Breast epithelium (tissue), 4 donors: Measurements from ENCODE around the gene SLTM. TPM values are rescaled to one million over a fixed set of nuclear protein-coding genes. Genes with fewer than 3 reads are reported as not detected.
"Not testable (repeated sequence)": the region's sequence is repeated elsewhere in the genome, so short reads cannot be mapped to it uniquely, and the experiment has no call there.

Experiments used
- DNase-seq, 2 donors: peaks; one replicate each; pipeline ENCODE4 v3.0.0-alpha.2; 2019; ENCODE audit warnings: low spot score in 2 of 2
- H3K27ac ChIP-seq, 2 donors: fragments of 200-600 bp; sonication (generic) in 1 of 2; one replicate each; pipeline ENCODE4 v1.5.1; 2016 to 2019; ENCODE audit warnings: mild to moderate bottlenecking in 1 of 2
- H3K27me3 ChIP-seq, 2 donors: fragments of 200-600 bp; sonication (generic) in 1 of 2; one replicate each; pipeline versions ENCODE4 v1.5.1 to v1.6.0; 2017 to 2019; ENCODE audit warnings: control low read depth in 1 of 2, mild to moderate bottlenecking in 1 of 2
- H3K36me3 ChIP-seq: fragments of 200-600 bp; one replicate; pipeline ENCODE4 v1.5.1; 2019
- H3K4me1 ChIP-seq, 2 donors: fragments of 200-600 bp; sonication (generic); one replicate each; pipeline ENCODE4 v1.5.1; 2016 to 2019; ENCODE audit warnings: control low read depth in 1 of 2
- H3K4me3 ChIP-seq, 3 donors: fragments of 200-600 bp; sonication (generic); 1 replicate in 2 of 3; 2 replicates in 1 of 3; pipeline ENCODE4 v1.5.1; 2016 to 2019; ENCODE audit warnings: mild to moderate bottlenecking in 3 of 3, moderate library complexity in 2 of 3
- H3K9me3 ChIP-seq, 2 donors: fragments of 200-600 bp; sonication (generic) in 1 of 2; one replicate each; pipeline ENCODE4 v1.5.1; 2016 to 2019; ENCODE audit warnings: control low read depth in 1 of 2
- POLR2A ChIP-seq: fragments of 450-650 bp; IDR thresholded peaks from one replicate; pipeline ENCODE4 v1.6.1; 2016; ENCODE audit warnings: antibody characterized with exemption, mild to moderate bottlenecking, moderate library complexity
- POLR2AphosphoS5 ChIP-seq, 3 donors: sonication (generic); formaldehyde crosslinking; IDR thresholded peaks; one replicate each; pipeline ENCODE4 v1.6.1; 2017; ENCODE audit warnings: antibody characterized with exemption in 3 of 3
- intact Hi-C: fragments of 100-400 bp; cut with DNase I; formaldehyde crosslinking; loops from one replicate; pipeline ENCODE4 v1.15.1; 2023; ENCODE audit warnings: low total_unique reads
- total RNA-seq, 3 donors: library from RNA; depleted of rRNA; stranded (reverse); fragments of >200 nt; gene quantifications; one replicate each; pipeline ENCODE4 v1.1.0, GENCODE V29; 2016
- TF ChIP-seq, protein P1 (sequence below), 3 donors: fragments of 450-650 bp; IDR thresholded peaks; one replicate each; pipeline ENCODE4 v1.5.1; 2016 to 2017; ENCODE audit warnings: antibody characterized with exemption in 3 of 3, mild to moderate bottlenecking in 3 of 3, moderate library complexity in 3 of 3

SLTM gene
- total RNA-seq, 3 donors from 2014 or later = 102 to 195 (median 163) TPM

DNA sequence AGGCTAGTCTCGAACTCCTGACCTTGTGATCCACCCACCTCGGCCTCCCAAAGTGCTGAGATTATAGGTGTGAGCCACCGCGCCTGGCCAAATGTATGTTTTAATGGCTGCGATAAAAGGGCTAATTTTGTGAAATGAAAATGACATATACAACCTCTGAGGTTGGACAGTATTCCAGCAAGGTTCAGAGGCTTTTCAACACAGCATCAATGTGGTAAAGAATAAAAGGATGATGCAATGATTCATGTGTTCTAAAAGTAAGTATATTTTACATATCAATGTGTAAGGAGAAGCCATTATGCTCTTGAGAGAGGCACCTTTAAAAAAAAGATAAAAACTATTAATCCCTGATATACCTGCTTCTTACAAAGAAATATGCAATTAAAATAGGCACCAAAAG, 6.7 kb downstream of the SLTM start:
- Histone ChIP-seq H3K36me3 (no peaks in the 10 kb centered on the region), H3K27ac (no peak overlapping the region), H3K4me3 (no peak overlapping the region), H3K9me3 (no peaks in the 10 kb centered on the region), H3K27me3 (no peaks in the 10 kb centered on the region), H3K4me1 (no peaks in the 10 kb centered on the region)
- no peak for DNase-seq
- TF ChIP-seq, protein P1, sequence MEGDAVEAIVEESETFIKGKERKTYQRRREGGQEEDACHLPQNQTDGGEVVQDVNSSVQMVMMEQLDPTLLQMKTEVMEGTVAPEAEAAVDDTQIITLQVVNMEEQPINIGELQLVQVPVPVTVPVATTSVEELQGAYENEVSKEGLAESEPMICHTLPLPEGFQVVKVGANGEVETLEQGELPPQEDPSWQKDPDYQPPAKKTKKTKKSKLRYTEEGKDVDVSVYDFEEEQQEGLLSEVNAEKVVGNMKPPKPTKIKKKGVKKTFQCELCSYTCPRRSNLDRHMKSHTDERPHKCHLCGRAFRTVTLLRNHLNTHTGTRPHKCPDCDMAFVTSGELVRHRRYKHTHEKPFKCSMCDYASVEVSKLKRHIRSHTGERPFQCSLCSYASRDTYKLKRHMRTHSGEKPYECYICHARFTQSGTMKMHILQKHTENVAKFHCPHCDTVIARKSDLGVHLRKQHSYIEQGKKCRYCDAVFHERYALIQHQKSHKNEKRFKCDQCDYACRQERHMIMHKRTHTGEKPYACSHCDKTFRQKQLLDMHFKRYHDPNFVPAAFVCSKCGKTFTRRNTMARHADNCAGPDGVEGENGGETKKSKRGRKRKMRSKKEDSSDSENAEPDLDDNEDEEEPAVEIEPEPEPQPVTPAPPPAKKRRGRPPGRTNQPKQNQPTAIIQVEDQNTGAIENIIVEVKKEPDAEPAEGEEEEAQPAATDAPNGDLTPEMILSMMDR (IDR thresholded peaks at IDR 0.05) = no peak
- TF ChIP-seq POLR2A = no peak
- TF ChIP-seq POLR2AphosphoS5 (IDR thresholded peaks at IDR 0.05) = no peak
- intact Hi-C loops = no loop called here

DNA sequence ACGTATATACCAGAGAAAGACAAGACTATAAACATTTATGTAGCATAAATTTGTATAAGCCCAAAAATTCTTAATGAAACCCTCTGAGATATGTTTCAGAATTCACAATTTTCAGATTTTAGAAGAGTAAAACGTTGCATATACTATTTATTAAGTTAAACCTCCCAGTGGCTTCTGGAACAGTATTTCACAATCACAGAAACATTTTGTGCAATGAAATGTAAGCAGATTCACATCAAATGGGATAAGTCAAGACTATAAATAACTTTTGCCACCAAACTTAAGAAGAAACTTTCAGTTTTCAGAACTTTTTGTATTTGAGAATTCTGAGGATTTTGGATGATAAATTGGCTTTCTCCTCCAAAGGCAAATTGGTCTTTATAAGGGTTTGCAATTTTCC, 9.2 kb downstream of the SLTM start:
- no peaks in the 10 kb centered on the region for H3K9me3 ChIP-seq
- H3K27ac ChIP-seq = peak overlapping the region in 1 of 2 donors; percentile 23
- TF ChIP-seq, protein P1 (IDR thresholded peaks at IDR 0.05) = no peak
- TF ChIP-seq POLR2A (no peak), POLR2AphosphoS5 (IDR thresholded peaks at IDR 0.05) (no peak)
- intact Hi-C loops = no loop called here
- H3K27me3 ChIP-seq = no peaks in the 10 kb centered on the region
- H3K4me3 ChIP-seq = no peak overlapping the region
- no peak for DNase-seq
- H3K36me3 ChIP-seq = no peaks in the 10 kb centered on the region
- H3K4me1 ChIP-seq = no peaks in the 10 kb centered on the region

DNA sequence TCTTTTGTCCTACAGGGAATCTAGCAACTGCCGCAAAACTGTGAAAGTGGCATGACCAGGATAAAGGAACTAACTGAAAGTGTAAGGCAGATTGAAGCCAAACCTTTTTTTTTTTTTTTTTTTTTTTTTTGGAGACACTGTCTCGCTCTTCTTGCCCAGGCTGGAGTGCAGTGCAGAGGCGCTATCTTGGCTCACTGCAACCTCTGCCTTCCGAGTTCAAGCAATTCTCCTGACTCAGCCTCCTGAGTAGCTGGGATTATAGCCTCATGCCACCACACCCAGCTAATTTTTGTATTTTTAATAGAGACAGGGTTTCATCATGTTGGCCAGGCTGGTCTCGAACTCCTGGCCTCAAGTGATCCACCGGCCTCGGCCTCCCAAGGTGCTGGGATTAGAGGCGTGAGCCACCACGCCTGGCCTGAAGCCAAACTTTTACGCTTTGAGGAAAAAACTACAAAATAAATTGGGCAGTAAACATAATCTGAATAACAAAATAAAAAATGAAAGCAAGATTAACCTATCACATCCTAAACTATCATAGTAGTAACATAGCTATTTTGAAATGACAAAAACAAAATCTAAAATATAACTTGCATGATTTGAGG, 9.7 kb downstream of the SLTM start:
- H3K4me1 ChIP-seq = no peaks in the 10 kb centered on the region
- H3K9me3 ChIP-seq = no peaks in the 10 kb centered on the region
- TF ChIP-seq POLR2A (no peak), POLR2AphosphoS5 (IDR thresholded peaks at IDR 0.05) (no peak)
- TF ChIP-seq, protein P1 (IDR thresholded peaks at IDR 0.05) = no peak
- no peak for DNase-seq
- H3K36me3 ChIP-seq = no peaks in the 10 kb centered on the region
- peak overlapping the region in 1 of 2 donors; percentile 8 for H3K27ac ChIP-seq
- intact Hi-C loops = no loop called here
- H3K27me3 ChIP-seq = no peaks in the 10 kb centered on the region
- H3K4me3 ChIP-seq = no peak overlapping the region

DNA sequence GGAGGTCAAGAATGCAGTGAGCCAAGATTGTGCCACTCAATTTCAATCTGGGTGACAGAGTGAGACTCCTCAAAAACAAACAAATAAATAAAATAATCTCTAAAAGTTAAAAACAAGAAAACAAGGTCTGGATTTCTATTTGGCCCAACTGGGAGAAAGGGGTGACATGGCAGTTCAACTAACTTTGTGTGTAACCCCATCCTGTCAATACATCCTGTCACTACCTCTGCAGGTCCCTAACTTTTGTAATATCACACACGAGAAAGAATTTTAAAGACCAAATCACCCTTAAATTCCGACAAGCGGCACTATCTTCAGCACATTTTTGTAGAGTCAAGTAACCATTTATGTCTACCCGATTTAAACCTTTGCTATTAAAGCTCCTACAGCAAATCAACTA, 10.2 kb downstream of the SLTM start:
- intact Hi-C loops = no loop called here
- DNase-seq = no peak
- Histone ChIP-seq H3K36me3 (no peaks in the 10 kb centered on the region), H3K27me3 (no peaks in the 10 kb centered on the region), H3K27ac (no peak overlapping the region), H3K9me3 (no peaks in the 10 kb centered on the region), H3K4me3 (no peak overlapping the region), H3K4me1 (no peaks in the 10 kb centered on the region)
- TF ChIP-seq, protein P1 (IDR thresholded peaks at IDR 0.05) = no peak
- TF ChIP-seq POLR2A (no peak), POLR2AphosphoS5 (IDR thresholded peaks at IDR 0.05) (no peak)

DNA sequence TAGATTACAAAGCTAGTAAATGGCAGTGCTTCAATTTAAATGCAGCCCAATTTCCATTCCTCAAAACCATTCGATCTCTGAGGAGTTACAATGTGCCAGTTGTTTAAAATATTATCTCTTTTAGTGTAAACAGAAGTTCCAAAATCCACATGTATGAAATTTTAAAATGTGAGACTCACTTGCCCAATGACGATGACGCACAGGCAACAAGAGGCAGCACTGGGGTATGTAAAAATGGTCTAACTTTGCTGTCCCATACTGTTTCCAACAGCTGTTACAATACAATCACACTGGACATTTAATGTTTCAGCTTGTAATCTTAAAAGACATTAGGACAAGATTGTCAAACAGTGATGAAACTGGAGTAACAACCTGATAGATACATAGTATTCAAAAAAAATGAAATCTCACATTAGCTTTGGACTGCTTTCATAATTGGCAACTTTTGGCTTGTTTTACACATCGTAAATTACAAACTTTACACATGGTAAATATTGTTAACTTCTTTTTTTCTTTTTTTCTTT, 12.2 kb downstream of the SLTM start:
- H3K27ac ChIP-seq = no peak overlapping the region
- H3K36me3 ChIP-seq = no peaks in the 10 kb centered on the region
- no peak for DNase-seq
- no peaks in the 10 kb centered on the region for H3K9me3 ChIP-seq
- H3K4me3 ChIP-seq = no peak overlapping the region
- intact Hi-C loops = no loop called here
- no peaks in the 10 kb centered on the region for H3K4me1 ChIP-seq
- no peaks in the 10 kb centered on the region for H3K27me3 ChIP-seq
- TF ChIP-seq POLR2AphosphoS5 (IDR thresholded peaks at IDR 0.05) (no peak), POLR2A (no peak)
- TF ChIP-seq, protein P1 (IDR thresholded peaks at IDR 0.05) = no peak

DNA sequence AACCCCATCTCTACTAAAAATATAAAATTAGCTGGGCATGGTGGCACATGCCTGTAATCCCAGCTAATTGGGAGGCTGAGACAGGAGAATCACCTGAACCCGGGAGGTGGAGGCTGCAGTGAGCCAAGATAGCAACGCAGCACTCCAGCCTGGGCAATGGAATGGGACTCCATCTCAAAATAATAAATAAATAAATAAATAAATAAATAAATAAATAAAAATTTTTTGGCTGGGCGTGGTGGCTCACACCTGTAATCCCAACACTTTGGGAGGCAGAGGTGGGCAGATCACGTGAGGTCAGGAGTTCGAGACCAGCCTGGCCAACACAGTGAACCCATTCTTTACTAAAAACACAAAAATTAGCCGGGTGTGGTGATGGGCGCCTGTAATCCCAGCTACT, 13.0 kb downstream of the SLTM start:
- H3K27ac ChIP-seq, H3K36me3 ChIP-seq, H3K4me1 ChIP-seq, H3K27me3 ChIP-seq, H3K9me3 ChIP-seq, DNase-seq, H3K4me3 ChIP-seq, intact Hi-C loops: not testable (repeated sequence)
